ENCODE measurements around the gene VSIR. TPM values are rescaled to one million over a fixed set of nuclear protein-coding genes. Genes with fewer than 3 reads are reported as not detected.

The VSIR gene
- total and polyA plus RNA-seq, 2 donors from 2014 or later = 32.1 to 66.6 TPM

DNA sequence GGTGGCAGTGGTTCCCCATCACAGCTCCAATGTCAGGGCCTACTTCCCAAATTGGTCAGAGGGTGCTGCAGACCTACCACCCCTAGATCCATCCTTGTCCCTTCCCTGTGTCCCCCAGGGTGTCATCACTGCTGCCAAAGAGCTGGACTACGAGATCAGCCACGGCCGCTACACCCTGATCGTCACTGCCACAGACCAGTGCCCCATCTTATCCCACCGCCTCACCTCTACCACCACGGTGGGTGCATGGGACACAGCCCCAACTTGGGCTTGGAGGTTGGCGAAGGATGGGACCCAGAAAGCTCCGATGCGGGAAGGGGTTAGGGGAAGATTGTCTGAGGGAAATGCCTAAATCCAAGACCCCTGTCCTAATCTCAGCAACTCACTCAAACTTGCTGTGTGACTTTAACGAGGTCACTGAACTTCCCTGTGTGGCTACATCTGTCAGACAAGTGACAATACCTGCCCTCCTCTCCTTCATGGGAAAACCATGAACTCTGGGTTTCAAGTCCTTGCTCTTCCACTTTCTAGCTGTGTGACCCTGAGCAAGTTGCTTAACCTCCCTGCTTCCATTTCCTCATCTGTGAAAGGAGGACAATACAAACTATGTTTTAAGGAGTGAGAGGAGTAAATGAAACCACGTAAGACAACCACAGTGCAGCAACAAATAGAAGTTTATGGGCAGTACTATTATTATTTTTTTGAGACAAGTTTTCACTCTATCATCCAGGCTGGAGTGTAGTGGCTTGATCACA is 4.9 kb upstream of the VSIR start:
- no peaks in the 10 kb centered on the region for H3K27me3 ChIP-seq (ENCODE audit: control insufficient read depth, insufficient read depth, low read length)
- H3K4me1 ChIP-seq (ENCODE audit: control insufficient read depth in 2 of 3, insufficient read depth in 2 of 3, low read depth in 1 of 3, low read length in 3 of 3) = peaks cover 0 to 18% (median 0%) of the 10 kb centered on the region in 3 donors
- TF ChIP-seq, protein P1, sequence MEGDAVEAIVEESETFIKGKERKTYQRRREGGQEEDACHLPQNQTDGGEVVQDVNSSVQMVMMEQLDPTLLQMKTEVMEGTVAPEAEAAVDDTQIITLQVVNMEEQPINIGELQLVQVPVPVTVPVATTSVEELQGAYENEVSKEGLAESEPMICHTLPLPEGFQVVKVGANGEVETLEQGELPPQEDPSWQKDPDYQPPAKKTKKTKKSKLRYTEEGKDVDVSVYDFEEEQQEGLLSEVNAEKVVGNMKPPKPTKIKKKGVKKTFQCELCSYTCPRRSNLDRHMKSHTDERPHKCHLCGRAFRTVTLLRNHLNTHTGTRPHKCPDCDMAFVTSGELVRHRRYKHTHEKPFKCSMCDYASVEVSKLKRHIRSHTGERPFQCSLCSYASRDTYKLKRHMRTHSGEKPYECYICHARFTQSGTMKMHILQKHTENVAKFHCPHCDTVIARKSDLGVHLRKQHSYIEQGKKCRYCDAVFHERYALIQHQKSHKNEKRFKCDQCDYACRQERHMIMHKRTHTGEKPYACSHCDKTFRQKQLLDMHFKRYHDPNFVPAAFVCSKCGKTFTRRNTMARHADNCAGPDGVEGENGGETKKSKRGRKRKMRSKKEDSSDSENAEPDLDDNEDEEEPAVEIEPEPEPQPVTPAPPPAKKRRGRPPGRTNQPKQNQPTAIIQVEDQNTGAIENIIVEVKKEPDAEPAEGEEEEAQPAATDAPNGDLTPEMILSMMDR (IDR thresholded peaks at IDR 0.05; ENCODE audit: borderline replicate concordance, extremely low read depth, insufficient read depth) = no peak
- no peak overlapping the region for H3K4me3 ChIP-seq (ENCODE audit: low read length in 3 of 3)
- H3K9ac ChIP-seq (ENCODE audit: low read length in 3 of 3) = no peak overlapping the region
- no peak for FAIRE-seq
- H3K9me3 ChIP-seq (ENCODE audit: control insufficient read depth in 2 of 3, insufficient read depth in 1 of 3, low read length in 3 of 3) = no peaks in the 10 kb centered on the region
- intact Hi-C loops (cut with DNase I) = no loop called here
- DNase-seq = peak in 1 of 5 donors; percentile 22
- H3K27ac ChIP-seq (ENCODE audit: low read depth in 2 of 2, low read length in 2 of 2) = no peak overlapping the region
- H3K36me3 ChIP-seq (ENCODE audit: control insufficient read depth in 2 of 3, insufficient read depth in 3 of 3, low read length in 3 of 3) = no peaks in the 10 kb centered on the region

DNA sequence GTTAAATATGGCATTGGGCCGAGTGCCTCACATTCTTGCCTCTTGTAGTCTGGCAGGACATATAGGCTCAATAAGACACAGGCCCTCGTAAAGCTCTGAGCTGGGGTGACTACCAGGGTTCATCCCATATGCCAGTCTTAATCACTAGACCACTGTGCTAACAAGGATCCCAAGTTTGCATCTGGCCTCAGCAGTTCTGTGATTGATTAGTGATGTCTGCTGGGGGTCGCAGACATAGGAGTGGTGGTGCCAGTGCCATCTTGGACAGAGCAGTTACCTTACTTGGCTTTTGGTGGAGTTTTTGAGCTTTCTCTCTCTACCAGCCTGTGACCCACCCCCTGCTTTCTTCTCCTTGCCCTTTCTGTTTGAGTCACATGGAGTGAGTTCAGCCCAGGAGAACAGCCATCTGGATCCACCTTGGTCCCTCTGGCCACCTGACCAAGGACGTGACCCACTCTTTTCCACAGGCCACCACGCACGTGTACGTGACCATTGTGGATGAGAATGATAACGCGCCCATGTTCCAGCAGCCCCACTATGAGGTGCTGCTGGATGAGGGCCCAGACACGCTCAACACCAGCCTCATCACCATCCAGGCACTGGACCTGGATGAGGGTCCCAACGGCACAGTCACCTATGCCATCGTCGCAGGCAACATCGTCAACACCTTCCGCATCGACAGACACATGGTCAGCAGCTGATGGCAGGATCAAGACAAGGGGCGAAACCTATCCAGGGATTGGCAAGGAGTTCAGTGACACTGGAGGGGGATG is 4.1 kb upstream of the VSIR start:
- TF ChIP-seq, protein P1 (IDR thresholded peaks at IDR 0.05; ENCODE audit: borderline replicate concordance, extremely low read depth, insufficient read depth) = no peak
- Histone ChIP-seq H3K27ac (ENCODE audit: low read depth in 2 of 2, low read length in 2 of 2) (no peak overlapping the region), H3K9me3 (ENCODE audit: control insufficient read depth in 2 of 3, insufficient read depth in 1 of 3, low read length in 3 of 3) (no peaks in the 10 kb centered on the region), H3K36me3 (ENCODE audit: control insufficient read depth in 2 of 3, insufficient read depth in 3 of 3, low read length in 3 of 3) (no peaks in the 10 kb centered on the region), H3K9ac (ENCODE audit: low read length in 3 of 3) (no peak overlapping the region), H3K4me1 (ENCODE audit: control insufficient read depth in 2 of 3, insufficient read depth in 2 of 3, low read depth in 1 of 3, low read length in 3 of 3) (peaks cover 0 to 23% (median 7%) of the 10 kb centered on the region in 3 donors), H3K4me3 (ENCODE audit: low read length in 3 of 3) (no peak overlapping the region), H3K27me3 (ENCODE audit: control insufficient read depth, insufficient read depth, low read length) (no peaks in the 10 kb centered on the region)
- intact Hi-C loops (cut with DNase I) = no loop called here
- DNase-seq (peak in 1 of 5 donors; percentile 18), FAIRE-seq (no peak)

DNA sequence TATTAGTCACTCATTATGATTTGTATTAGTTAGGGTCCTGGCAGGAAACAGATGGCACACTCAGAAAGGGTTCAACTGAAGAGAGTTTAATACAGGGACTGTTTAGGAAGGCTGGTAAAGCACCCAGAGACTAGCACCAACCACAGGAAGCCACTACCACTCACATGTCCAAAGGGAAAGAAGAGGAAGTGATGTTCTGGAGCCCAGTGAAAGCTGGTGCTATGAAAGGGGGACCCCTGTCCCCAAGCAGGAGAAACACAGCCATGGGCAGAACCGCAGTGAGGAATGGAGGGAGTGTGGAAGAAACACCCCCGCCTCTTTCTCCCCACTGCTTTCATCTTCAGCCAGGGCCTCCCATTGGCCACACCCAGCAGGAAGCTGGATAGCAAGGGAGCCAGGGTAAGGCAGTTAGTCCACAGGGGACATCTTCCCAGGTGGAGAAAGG is 3.2 kb upstream of the VSIR start:
- Histone ChIP-seq H3K9ac (ENCODE audit: low read length in 3 of 3) (no peak overlapping the region), H3K4me3 (ENCODE audit: low read length in 3 of 3) (no peak overlapping the region), H3K9me3 (ENCODE audit: control insufficient read depth in 2 of 3, insufficient read depth in 1 of 3, low read length in 3 of 3) (no peaks in the 10 kb centered on the region), H3K4me1 (ENCODE audit: control insufficient read depth in 2 of 3, insufficient read depth in 2 of 3, low read depth in 1 of 3, low read length in 3 of 3) (peaks cover 0 to 30% (median 7%) of the 10 kb centered on the region in 3 donors), H3K36me3 (ENCODE audit: control insufficient read depth in 2 of 3, insufficient read depth in 3 of 3, low read length in 3 of 3) (no peaks in the 10 kb centered on the region), H3K27ac (ENCODE audit: low read depth in 2 of 2, low read length in 2 of 2) (no peak overlapping the region), H3K27me3 (ENCODE audit: control insufficient read depth, insufficient read depth, low read length) (no peaks in the 10 kb centered on the region)
- DNase-seq (peak in 1 of 5 donors; percentile 33), FAIRE-seq (no peak)
- TF ChIP-seq, protein P1 (IDR thresholded peaks at IDR 0.05; ENCODE audit: borderline replicate concordance, extremely low read depth, insufficient read depth) = no peak
- intact Hi-C loops (cut with DNase I) = no loop called here

Data from kidney (tissue), 14 donors.